NCI-H446 (cell line): ENCODE measurements around the gene TMEM151B.
"Not testable (repeated sequence)": the region's sequence is repeated elsewhere in the genome, so short reads cannot be mapped to it uniquely, and the experiment has no call there.

Source experiments
- DNase-seq, 2 experiments: peaks; one replicate each; lab custom pipeline; 2025; lab: John Stamatoyannopoulos, UW

Gene TMEM151B

DNA sequence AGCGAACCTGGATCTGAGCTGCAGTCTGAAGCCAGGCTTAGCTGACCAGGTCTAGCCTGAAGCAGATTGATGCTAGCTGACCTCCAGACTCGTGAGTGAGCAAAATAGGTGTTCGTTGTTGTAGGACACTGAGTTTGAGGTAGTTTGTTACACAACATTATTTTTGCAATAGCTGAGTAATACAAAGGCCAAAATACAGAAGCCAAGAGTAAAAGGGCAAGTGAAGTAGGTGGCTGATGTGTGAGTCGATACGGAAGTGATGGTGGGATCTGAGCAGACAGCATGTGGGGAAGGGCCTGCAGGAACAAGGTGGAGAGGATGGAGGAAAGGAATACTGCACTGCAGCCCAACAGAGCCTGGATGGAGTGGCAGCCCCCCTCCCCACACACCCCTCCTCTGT, 63.7 kb downstream of the TMEM151B start:
- no peak for DNase-seq

DNA sequence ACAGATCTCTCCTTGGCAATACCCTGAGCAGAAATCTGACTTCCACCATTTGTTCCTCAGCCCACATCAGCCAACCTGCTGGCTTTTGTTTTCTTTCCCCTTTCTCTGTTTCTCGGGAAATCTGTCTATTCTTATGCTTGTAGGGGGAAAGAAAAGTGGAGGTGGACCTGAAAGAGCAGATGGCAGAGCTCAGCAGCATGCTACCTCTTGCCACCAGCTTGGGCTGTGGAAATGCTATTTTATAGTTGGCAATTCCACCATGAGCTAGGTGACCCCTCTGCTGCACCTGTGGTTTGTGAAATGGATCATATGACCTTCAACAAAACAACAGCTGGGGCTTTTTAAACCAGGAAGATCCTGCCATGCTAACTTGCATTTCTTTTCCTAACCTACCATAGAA, 65.4 kb downstream of the TMEM151B start:
- DNase-seq: no peak

DNA sequence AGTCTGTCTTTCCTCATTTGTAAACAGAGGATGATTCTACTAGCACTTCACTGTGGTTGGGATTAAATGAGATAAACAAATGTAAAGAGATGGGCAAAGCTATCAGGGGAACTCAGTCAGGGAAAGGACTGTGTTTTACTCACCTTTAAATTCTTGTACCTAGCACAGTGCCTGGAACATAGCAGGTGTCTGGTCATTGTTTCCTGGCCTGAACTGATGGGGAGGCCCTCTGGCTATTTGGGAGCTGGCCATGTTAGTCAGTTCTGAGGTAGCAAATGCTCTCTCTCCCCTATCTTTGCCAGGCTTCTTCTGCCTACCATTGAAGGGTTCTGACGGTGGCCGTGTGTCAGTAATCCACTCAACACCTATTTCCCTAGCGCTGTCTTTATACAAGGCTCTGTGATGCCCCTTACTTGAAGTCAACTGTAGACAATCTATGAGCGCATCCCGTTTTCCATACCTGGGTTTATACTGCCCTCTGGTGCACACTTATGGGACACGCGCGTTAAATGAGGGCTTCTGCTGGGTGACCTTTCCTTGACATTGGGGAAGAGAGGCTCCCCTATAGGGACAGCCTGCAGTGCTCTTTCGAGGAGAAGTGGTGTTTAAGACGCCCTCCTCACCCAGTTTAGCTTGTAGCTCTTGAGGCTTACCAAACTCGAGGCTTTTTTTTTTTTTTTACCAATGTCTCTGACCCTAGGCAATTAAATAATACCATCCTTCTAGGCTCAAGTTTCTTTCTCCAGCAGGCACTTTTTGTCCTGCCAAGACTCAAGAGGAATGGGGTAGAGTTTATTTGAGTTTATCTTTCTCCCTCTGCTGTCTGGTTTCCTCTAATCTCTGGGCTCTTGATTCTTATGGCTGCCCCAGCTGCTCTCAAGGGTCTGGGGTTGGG, 68.2 kb downstream of the TMEM151B start:
- peak; percentile 39 to 73 for DNase-seq

DNA sequence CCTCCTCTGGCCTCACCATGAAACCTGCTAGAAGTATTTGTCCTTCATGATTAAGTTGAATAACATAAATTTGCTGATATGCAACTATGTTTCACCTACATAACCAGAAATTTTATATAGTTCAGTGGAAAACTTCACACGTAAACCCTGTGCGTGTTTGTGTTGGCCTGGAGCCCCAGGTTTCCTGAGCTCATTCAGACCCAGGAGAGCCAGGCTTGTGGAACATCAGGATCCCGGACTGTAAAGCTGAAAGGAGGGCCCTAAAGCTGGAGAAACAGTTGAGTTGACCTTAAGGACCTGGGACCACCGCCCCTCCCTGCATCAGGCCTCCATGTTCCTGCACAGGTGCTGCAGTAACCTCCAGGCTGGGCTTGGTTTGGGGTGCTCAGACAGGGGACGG, 69.1 kb downstream of the TMEM151B start:
- DNase-seq: no peak

DNA sequence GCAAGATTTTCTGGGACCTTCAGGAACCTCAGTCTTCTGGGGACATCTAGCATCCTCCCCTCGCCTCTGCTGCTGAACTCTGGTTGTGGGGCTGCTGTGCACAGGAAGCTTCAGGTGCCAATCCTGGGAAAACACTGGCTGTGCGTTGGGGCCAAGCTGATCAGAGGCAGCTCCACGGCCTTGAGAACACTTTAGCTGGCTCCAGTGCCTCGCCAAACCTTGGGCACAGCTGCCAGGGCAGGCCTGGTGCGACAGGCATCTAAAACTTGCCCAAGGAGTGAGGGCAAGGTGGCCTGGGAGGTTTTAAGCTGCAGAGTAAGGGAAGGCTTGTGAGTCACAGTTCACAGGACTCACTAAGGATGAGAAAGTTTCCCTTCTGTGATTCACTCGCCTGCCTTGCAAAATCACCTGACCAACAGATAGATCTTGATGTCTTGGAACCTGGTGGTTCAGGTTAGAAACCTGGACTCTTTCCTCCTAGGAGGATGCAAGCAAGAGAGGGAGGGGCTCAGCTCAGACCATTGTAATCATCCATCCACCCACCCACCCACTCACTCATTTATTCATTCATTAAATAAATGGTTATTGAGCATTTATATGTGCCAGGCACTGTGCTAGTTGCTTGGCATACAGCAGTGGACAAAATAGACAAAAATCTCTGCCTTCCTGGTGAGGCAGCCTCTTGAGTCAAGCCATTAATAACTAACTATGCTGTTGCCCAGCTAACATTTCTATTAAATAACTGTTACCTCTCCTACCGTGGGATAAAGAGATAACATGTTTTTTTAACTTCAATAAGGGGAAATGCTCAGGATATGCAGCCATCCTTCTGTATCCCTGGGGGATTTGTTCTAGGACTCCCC, 69.7 kb downstream of the TMEM151B start:
- DNase-seq: no peak

DNA sequence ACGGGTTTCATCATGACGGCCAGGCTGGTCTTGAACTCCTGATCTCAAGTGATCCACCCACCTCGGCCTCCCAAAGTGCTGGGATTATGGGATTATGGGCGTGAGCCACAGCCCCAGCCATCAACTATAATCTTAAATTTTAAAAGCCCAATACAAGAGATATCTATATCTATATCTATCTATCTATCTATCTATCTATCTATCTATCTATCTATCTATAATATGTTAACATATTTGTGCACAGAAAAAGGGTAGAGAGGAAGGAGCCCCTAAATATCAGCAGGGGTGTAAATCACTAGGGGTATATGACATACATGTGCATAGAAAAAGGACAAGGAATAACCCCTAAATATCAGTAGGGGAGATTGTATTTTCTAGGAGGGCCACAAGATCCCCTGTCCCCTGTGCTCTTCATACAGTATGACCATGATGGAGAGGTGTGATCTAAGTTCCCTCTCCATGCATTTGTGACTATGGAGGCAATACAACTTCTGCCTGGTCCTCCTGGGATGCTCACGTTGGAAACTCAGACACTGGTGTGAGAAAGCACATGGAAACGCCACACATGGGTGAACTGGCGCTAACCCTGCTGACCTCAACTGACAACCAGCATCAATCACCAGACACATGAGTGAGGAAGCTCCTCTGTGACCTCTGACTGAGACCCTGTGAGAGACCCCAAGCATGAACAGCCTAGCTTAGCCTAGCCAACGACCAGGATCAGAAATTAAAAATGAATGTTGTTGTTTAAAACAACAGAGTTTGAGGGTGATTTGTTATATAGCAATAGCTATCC, 71.0 kb downstream of the TMEM151B start:
- no peak for DNase-seq

DNA sequence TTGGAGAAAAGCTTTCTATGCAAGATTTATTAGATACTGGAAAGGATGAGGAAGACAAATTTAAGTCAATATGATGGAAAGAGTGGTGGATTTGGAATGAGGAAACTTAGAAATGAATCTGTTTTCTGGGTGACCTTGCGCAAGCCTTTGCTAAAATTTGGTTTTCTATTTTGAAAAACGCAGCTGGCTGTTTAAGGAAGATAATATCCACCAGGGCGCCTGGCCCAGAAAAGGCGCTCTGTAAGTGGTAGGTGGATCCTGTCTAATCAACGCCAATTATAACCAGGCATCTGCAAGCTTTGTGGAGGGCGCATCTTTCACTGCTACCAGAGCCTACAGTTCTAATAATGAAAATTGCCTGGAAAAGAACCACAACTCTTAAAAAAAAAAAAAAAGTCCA, 71.8 kb downstream of the TMEM151B start:
- no peak for DNase-seq

DNA sequence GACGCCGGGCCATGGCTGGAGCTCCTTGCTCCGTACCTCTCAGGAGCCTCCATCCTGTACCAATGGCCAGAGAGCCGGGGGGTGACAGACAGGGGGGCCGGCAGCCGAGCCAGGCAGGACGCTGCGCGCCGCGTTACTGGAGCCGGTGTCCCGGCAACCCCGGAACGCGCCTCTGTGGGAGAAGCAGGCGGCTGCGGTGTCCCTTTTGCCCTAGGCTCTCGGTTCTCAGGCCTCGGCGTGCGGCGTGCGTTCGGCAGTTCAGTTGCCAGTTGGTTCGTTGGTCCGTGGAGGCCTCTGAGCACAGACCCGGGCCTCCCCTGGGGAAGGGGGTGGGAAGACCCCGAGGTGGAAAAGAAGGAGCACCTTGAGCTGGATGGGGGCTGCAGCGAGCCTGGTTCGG, 72.2 kb downstream of the TMEM151B start, which contains the start of gene SPATS1:
Gene SPATS1, plus strand, starts transcription at position 162 of the 400 bp plus-strand sequence. CDS start 446 bp downstream, outside the sequence.
- DNase-seq: no peak

DNA sequence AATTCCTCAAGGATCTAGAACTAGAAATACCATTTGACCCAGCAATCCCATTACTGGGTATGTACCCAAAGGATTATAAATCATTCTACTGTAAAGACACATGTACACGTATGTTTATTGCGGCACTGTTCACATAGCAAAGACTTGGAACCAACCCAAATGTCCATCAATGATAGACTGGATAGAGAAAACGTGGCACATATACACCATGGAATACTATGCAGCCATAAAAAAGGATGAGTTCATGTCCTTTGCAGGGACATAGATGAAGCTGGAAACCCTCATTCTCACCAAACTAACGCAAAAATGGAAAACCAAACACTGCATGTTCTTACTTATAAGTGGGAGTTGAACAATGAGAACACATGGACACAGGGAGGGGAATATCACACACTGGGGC, 76.6 kb downstream of the TMEM151B start:
- not testable (repeated sequence) for DNase-seq

DNA sequence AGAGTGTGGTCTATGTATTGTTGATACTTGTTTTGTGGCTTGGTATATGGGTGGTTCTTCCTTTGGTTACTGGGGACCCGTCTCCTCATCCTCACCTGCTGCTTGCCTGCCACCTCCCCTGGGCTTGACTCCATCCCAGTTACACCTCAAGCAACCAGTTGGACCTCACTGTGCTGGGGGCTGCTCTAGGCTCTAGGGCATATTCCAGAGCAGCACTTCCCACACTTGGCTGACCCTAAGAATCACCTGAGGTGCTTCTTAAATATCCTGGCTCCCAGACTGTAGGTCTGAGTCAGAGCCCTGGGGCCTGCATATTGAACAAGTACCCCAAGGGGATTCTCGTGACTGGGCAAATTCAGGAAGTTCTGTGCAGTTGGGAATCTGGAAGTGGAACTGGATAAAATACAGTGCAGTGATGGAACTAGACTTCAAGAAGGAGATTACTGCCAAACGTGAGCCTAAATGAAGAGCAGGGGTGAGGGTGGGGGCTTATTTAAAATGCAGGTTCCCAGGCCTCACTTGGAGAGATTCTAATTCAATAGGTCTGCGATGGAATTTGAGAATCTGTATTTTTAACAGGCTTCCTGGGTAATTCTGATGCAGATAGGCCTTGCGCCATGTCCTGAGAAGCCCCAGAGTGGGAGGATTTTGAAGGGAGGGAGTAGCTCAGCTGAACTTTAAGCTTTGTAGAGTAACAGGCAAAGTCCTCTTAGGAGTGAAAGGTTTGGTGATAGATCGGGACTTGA, 79.8 kb downstream of the TMEM151B start:
- no peak for DNase-seq

DNA sequence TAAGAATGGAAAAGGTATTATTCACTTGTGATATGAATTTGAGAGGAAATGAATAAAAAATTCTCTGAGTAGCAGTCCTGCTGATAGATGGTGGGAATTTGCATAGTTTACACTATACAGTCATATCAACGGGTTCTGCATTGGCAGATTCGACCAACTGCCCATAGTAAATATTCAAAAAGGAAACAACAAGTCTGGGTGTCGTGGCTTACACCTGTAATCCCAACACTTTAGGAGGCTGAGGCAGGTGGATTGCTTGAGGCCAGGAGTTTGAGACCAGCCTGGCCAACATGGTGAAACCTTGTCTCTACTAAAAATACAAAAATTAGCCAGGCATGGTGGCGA, 80.4 kb downstream of the TMEM151B start:
- DNase-seq: not testable (repeated sequence)

DNA sequence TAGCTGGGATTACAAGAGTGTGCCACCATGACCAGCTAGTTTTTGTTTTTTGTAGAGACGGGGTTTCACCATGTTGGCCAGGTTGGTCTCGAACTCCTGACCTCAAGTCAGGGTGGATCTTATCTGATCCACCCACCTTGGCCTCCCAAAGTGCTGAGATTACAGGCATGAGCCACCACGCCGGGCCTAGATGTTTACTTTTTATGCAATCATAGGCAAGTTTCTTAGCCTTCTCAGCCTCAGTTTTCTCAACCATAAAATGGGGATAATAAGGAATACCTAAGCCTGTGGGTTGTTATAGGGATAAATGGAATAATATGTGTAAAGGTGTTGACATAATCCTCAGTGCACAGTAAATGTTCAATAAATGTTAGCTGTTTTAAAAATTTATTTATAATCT, 82.0 kb downstream of the TMEM151B start:
- DNase-seq: no peak

DNA sequence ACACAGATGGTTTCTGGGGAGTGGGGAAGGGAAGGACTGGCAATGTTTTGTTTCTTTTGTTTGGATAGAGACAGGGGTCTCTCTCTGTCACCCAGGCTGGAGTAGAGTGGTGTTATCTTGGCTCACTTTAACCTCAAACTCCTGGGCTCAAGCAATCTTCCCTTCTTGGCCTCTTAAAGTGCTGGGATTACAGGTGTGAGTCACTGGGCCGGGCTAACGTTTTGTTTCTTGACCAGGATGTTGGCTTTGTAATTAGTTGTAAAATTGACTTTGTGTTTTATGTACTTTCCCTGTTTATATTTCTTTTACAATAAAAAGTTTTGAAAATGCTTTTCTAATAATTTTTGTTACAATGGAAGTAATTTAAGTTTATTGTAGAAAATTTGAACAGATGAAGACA, 83.1 kb downstream of the TMEM151B start:
- no peak for DNase-seq

DNA sequence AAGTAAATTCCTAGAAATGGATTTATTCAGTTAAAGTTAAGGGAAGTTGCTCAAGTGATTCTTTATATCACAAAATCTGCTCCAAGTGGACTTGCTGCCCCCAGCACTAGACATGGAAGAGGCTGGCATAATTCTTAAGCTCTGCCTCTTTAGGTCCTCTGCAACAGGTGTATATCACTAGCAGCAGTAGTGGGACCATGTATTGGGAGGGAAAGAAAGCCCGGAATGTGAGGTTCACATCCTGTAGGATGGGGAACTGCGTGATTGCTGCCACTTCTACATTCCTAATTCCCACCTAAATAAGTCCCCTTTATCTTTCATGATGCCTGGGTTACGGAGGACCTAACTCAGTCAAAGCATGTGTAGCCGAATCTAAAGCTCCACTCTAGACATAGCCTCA, 85.4 kb downstream of the TMEM151B start:
- no peak for DNase-seq

DNA sequence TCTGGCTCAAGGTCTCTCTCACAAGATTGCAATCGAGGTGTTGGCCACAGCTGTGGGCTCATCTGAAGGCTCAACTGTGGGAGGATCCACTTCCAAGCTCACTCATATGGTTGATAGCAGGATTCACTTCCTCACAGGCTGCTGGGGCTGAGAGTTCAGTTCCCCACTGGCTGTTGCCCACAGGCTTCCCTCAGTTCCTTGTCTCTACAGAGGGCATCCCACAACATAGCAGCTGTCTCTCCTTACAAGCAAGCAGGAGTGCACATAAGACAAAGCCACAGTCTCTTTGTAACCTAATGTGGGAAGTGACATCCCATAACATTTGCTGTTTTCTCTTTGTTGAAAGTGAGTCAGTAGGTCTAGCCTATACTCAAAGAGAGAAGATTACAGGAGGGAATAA, 86.2 kb downstream of the TMEM151B start:
- DNase-seq: no peak
